OCI-LY1 (cell line): ENCODE measurements around the gene ATG9A.

Experiments
- H2AFZ ChIP-seq: fragments of 200-600 bp; sonication (generic), shearing (Covaris generic); 2 replicates; pipeline ENCODE4 v1.6.0; 2014; ENCODE audit warnings: antibody characterized with exemption, mild to moderate bottlenecking, low read length
- H3F3A ChIP-seq: fragments of 200-600 bp; sonication (generic), shearing (Covaris generic); 2 replicates; pipeline ENCODE4 v1.6.0; 2014; ENCODE audit warnings: mild to moderate bottlenecking, antibody characterized with exemption, low read length, moderate library complexity; ENCODE audit not compliant: insufficient read depth
- H3K27ac ChIP-seq: fragments of 200-600 bp; sonication (generic); 2 replicates; pipeline ENCODE4 v1.5.1; 2014; ENCODE audit warnings: low read length, mixed run types, mild to moderate bottlenecking, low read depth; ENCODE audit not compliant: poor library complexity, severe bottlenecking
- H3K27me3 ChIP-seq: fragments of 200-600 bp; sonication (generic); 2 replicates; pipeline ENCODE4 v1.6.0; 2014; ENCODE audit warnings: antibody characterized with exemption, mild to moderate bottlenecking, low read length, moderate library complexity; ENCODE audit not compliant: insufficient read depth
- H3K36me3 ChIP-seq: fragments of 200-600 bp; sonication (generic); 2 replicates; pipeline ENCODE4 v1.6.1; 2014; ENCODE audit warnings: mild to moderate bottlenecking, antibody characterized with exemption, low read length, moderate library complexity, mixed read lengths; ENCODE audit not compliant: insufficient read depth
- H3K4me1 ChIP-seq: fragments of 200-600 bp; sonication (generic); 2 replicates; pipeline ENCODE4 v1.5.1; 2014; ENCODE audit warnings: mild to moderate bottlenecking, low read length, moderate library complexity; ENCODE audit not compliant: insufficient read depth, severe bottlenecking
- H3K4me2 ChIP-seq: fragments of 200-600 bp; sonication (generic), shearing (Covaris generic); 2 replicates; pipeline ENCODE4 v1.6.1; 2014; ENCODE audit warnings: low read length
- H3K4me3 ChIP-seq: fragments of 200-600 bp; sonication (generic); 2 replicates; pipeline ENCODE4 v1.5.1; 2014; ENCODE audit warnings: low read length, low read depth, mild to moderate bottlenecking, mixed read lengths; ENCODE audit not compliant: poor library complexity, severe bottlenecking
- H3K79me2 ChIP-seq: fragments of 200-600 bp; shearing (Covaris generic); 2 replicates; pipeline ENCODE4 v1.6.1; 2016; ENCODE audit warnings: mixed run types, low read length, mixed read lengths; ENCODE audit not compliant: insufficient read depth
- H3K9ac ChIP-seq: fragments of 200-600 bp; sonication (generic), shearing (Covaris generic); 2 replicates; pipeline ENCODE4 v1.6.1; 2014; ENCODE audit warnings: mild to moderate bottlenecking, low read length, mixed read lengths
- H3K9me2 ChIP-seq: fragments of 200-600 bp; sonication (generic), shearing (Covaris generic); 2 replicates; pipeline ENCODE4 v1.6.1; 2014; ENCODE audit warnings: low read depth, mild to moderate bottlenecking, low read length, mixed read lengths
- H3K9me3 ChIP-seq: fragments of 200-600 bp; shearing (Covaris generic); 2 replicates; pipeline ENCODE4 v1.6.1; 2014; ENCODE audit warnings: low read length, mixed read lengths
- H4K20me1 ChIP-seq: fragments of 200-600 bp; sonication (generic), shearing (Covaris generic); 2 replicates; pipeline ENCODE4 v1.6.0; 2016; ENCODE audit warnings: mild to moderate bottlenecking, low read length; ENCODE audit not compliant: insufficient read depth
- EZH2 ChIP-seq: fragments of 200-600 bp; sonication (generic), shearing (Covaris generic); IDR thresholded peaks from 2 replicates; pipeline ENCODE4 v1.8.0; 2017; ENCODE audit warnings: borderline replicate concordance, mixed run types, mild to moderate bottlenecking, antibody characterized with exemption, low read length, moderate library complexity, mixed read lengths
- TF ChIP-seq, protein P1 (sequence below): fragments of 200-600 bp; sonication (generic), shearing (Covaris generic); IDR thresholded peaks from 2 replicates; pipeline ENCODE4 v1.5.1; 2017; ENCODE audit warnings: mild to moderate bottlenecking, antibody characterized with exemption, low read length, moderate library complexity, mixed read lengths

ATG9A gene

DNA sequence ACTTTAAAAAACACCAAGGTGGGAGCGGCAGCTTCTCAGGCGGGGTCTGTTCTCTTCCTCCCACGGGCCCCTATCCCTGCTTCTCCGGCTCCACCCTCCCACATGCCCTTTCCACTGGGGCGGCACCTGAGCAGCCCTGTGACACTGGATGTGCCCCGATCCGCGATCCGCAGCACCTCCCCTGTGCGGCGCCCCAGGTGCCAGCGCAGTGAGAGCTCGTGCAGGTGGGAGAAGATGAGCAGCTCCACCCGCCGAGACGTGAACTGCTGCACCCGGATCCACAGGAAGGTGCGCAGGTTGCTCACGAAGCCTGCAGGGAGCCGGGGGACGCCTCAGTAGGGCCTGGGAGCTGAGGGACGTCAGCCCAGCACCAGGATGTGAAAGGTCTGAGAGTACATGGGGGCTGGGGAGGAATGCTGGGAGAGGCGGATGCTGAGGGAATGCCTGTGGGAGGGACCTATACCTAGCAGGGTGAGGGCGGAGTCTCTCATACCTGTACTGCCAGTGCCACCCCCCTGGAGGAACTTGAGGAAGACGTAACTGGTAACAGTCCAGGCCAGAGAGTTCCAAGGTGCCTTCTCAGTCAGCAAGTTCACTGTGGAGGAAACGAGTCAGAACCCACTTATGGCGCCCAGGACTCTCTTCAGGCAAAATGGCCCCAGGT, 13.4 kb downstream of the ATG9A start:
- Histone ChIP-seq H3K27ac (peak overlapping the region; percentile 13), H3K4me2 (no peak overlapping the region)

GRCh38 chr2:219214786-219215185, 14.7 kb downstream of the ATG9A start:
- Histone ChIP-seq H3K9me3 (no peaks in the 10 kb centered on the region), H3K27ac (no peak overlapping the region), H3K4me3 (no peak overlapping the region), H3K4me2 (no peak overlapping the region), H2AFZ (no peak overlapping the region), H3K79me2 (no peaks in the 10 kb centered on the region), H3K9ac (no peak overlapping the region), H3K27me3 (no peaks in the 10 kb centered on the region), H3F3A (no peaks in the 10 kb centered on the region), H3K9me2 (no peaks in the 10 kb centered on the region), H4K20me1 (no peaks in the 10 kb centered on the region), H3K4me1 (peaks cover 21% of the 10 kb centered on the region), H3K36me3 (peaks cover 67% of the 10 kb centered on the region)
- TF ChIP-seq, protein P1, sequence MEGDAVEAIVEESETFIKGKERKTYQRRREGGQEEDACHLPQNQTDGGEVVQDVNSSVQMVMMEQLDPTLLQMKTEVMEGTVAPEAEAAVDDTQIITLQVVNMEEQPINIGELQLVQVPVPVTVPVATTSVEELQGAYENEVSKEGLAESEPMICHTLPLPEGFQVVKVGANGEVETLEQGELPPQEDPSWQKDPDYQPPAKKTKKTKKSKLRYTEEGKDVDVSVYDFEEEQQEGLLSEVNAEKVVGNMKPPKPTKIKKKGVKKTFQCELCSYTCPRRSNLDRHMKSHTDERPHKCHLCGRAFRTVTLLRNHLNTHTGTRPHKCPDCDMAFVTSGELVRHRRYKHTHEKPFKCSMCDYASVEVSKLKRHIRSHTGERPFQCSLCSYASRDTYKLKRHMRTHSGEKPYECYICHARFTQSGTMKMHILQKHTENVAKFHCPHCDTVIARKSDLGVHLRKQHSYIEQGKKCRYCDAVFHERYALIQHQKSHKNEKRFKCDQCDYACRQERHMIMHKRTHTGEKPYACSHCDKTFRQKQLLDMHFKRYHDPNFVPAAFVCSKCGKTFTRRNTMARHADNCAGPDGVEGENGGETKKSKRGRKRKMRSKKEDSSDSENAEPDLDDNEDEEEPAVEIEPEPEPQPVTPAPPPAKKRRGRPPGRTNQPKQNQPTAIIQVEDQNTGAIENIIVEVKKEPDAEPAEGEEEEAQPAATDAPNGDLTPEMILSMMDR: no peak
- no peak for TF ChIP-seq EZH2

More for the DNA sequence above, 13.4 kb downstream of the ATG9A start:
- H2AFZ ChIP-seq: no peak overlapping the region
- no peaks in the 10 kb centered on the region for H3K9me2 ChIP-seq
- H3K9me3 ChIP-seq: no peaks in the 10 kb centered on the region
- H3K4me3 ChIP-seq: no peak overlapping the region
- H3F3A ChIP-seq: no peaks in the 10 kb centered on the region
- H4K20me1 ChIP-seq: no peaks in the 10 kb centered on the region
- peaks cover 21% of the 10 kb centered on the region for H3K4me1 ChIP-seq
- no peaks in the 10 kb centered on the region for H3K79me2 ChIP-seq
- peaks cover 67% of the 10 kb centered on the region for H3K36me3 ChIP-seq
- TF ChIP-seq, protein P1: no peak
- no peak for TF ChIP-seq EZH2
- no peaks in the 10 kb centered on the region for H3K27me3 ChIP-seq
- H3K9ac ChIP-seq: no peak overlapping the region

- TF ChIP-seq, protein P1: no peak
- no peak for TF ChIP-seq EZH2
- Histone ChIP-seq H4K20me1 (no peaks in the 10 kb centered on the region), H3K9me2 (no peaks in the 10 kb centered on the region), H3K27me3 (no peaks in the 10 kb centered on the region), H3K4me3 (no peak overlapping the region), H3F3A (no peaks in the 10 kb centered on the region), H3K27ac (no peak overlapping the region), H3K36me3 (peaks cover 68% of the 10 kb centered on the region), H3K79me2 (no peaks in the 10 kb centered on the region), H3K4me1 (peaks cover 18% of the 10 kb centered on the region), H2AFZ (no peak overlapping the region), H3K4me2 (no peak overlapping the region), H3K9ac (no peak overlapping the region), H3K9me3 (no peaks in the 10 kb centered on the region)
These were observed 15.3 kb downstream of the ATG9A start for GRCh38 chr2:219214141-219214540.
